ENCODE measurements around the gene TARBP2.
"Not testable (repeated sequence)": the region's sequence is repeated elsewhere in the genome, so short reads cannot be mapped to it uniquely, and the experiment has no call there.

TARBP2 gene

GRCh38 chr12:53476769-53477209 lies 24.3 kb upstream of the TARBP2 start:
- DNase-seq (ENCODE audit: low spot score) = no peak

GRCh38 chr12:53478865-53479264 lies 22.2 kb upstream of the TARBP2 start:
- DNase-seq (ENCODE audit: low spot score) = no peak

GRCh38 chr12:53479331-53479730 lies 21.8 kb upstream of the TARBP2 start:
- no peak for DNase-seq (ENCODE audit: low spot score)

GRCh38 chr12:53480491-53481442 lies 20.3 kb upstream of the TARBP2 start:
- DNase-seq (ENCODE audit: low spot score) = no peak

- DNase-seq (ENCODE audit: low spot score) = not testable (repeated sequence)
Measured at GRCh38 chr12:53481458-53481857, 19.6 kb upstream of the TARBP2 start.

GRCh38 chr12:53481939-53482586 lies 19.0 kb upstream of the TARBP2 start:
- no peak for DNase-seq (ENCODE audit: low spot score)

GRCh38 chr12:53482626-53483168 lies 18.4 kb upstream of the TARBP2 start:
- DNase-seq (ENCODE audit: low spot score) = no peak

- DNase-seq (ENCODE audit: low spot score) = no peak
Measured at GRCh38 chr12:53483225-53483978, 17.7 kb upstream of the TARBP2 start.

GRCh38 chr12:53483979-53484377 lies 17.1 kb upstream of the TARBP2 start:
- no peak for DNase-seq (ENCODE audit: low spot score)

- DNase-seq (ENCODE audit: low spot score) = no peak
Measured at GRCh38 chr12:53484686-53485575, 16.2 kb upstream of the TARBP2 start.

GRCh38 chr12:53485955-53486735 lies 14.9 kb upstream of the TARBP2 start:
- no peak for DNase-seq (ENCODE audit: low spot score)

- DNase-seq (ENCODE audit: low spot score) = no peak
Measured at GRCh38 chr12:53486736-53487487, 14.2 kb upstream of the TARBP2 start.

GRCh38 chr12:53489242-53489864 lies 11.7 kb upstream of the TARBP2 start:
- DNase-seq (ENCODE audit: low spot score) = no peak

GRCh38 chr12:53492188-53492587 lies 8.9 kb upstream of the TARBP2 start:
- DNase-seq (ENCODE audit: low spot score) = no peak

GRCh38 chr12:53492830-53493609 lies 8.1 kb upstream of the TARBP2 start:
- DNase-seq (ENCODE audit: low spot score) = peak; percentile 78

- no peak for DNase-seq (ENCODE audit: low spot score)
Measured at GRCh38 chr12:53493610-53494391, 7.3 kb upstream of the TARBP2 start.
